NCI-H2227 treated with DMSO at 0.1 percent for 48 hours (cell line): ENCODE data around the gene PLCG2.
"Not testable (repeated sequence)": the region's sequence is repeated elsewhere in the genome, so short reads cannot be mapped to it uniquely, and the experiment has no call there.

Experiments
- DNase-seq: peaks from one replicate; lab custom pipeline; 2025; lab: John Stamatoyannopoulos, UW

Gene PLCG2

GRCh38 chr16:81754858-81755257 is 24.2 kb upstream of the PLCG2 start:
- DNase-seq = no peak

GRCh38 chr16:81755915-81756614 is 23.0 kb upstream of the PLCG2 start:
- DNase-seq = no peak

DNA sequence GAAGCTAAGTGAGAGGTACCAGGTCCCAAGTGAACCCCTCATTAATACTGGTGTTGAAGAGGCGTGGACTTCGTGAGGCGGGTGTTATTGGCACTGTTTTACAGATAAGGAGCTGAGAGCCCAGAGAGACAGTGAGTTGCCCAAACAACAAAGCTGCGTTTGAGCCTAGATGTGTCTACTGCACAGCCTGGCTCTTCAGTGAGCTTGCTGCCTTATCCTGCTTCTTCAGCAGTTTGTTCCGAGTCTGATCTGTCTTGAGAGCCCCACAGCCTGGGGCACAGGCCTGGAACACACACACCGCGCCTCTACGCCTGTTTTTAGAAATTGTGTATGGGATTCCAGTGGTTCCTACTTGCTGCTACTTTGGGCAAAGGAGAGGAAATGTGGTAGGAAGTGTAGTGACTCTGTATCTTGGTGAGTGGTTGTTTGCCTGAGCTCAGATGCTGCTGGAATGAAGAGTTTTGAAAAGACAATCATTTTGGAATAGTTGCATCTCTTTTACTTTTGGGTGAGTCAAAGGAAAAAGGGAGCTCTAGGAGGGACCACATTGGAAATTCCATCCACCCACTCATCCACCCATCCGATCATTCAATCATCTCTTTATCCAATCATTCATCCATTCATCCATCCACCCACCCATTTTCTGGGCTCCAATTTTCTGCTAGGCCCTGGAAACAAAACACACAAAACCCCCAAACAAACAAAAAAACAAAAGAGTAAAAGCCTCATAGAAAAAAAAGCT is 22.3 kb upstream of the PLCG2 start:
- DNase-seq = no peak

DNA sequence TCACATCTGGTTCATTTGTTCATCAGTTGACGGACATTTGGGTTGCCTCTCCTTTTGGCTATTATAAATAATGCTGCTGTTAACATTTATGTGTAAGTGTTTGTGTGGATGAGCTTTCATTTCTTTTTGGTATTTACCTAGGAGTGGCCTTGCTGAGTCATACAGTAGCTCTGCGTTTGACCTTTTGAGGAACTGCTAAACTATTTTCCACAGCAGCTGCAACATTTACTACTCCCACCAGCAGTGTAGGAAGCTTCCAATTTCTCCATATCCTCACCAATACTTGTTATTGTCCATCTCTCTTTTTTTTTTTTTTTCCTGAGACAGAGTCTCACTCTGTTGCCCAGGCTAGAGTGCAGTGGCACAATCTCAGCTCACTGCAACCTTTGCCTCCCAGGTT is 20.7 kb upstream of the PLCG2 start:
- DNase-seq = no peak

- not testable (repeated sequence) for DNase-seq
Observed at GRCh38 chr16:81762322-81762721, 16.8 kb upstream of the PLCG2 start.

GRCh38 chr16:81765111-81765919 is 13.8 kb upstream of the PLCG2 start:
- DNase-seq = no peak

DNA sequence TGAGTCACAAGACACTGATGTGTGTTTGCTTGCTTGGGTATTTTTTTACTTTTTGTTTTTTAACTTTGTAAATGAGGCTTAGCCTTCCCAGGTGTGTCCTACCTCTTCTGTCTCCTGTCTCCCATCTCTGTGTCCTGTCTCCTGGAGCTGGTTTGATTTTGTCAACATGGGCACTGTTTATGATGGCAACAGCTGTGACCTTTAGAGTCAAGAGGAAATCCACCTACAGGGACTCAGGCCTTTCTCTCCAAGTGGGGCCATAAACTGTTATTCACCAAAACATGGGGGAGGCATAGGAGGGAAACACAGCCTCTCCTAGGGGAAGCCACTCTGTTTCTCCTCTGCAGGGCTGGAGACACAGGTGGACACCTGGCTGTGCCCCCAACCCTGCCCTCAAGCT is 13.1 kb upstream of the PLCG2 start:
- no peak for DNase-seq

DNA sequence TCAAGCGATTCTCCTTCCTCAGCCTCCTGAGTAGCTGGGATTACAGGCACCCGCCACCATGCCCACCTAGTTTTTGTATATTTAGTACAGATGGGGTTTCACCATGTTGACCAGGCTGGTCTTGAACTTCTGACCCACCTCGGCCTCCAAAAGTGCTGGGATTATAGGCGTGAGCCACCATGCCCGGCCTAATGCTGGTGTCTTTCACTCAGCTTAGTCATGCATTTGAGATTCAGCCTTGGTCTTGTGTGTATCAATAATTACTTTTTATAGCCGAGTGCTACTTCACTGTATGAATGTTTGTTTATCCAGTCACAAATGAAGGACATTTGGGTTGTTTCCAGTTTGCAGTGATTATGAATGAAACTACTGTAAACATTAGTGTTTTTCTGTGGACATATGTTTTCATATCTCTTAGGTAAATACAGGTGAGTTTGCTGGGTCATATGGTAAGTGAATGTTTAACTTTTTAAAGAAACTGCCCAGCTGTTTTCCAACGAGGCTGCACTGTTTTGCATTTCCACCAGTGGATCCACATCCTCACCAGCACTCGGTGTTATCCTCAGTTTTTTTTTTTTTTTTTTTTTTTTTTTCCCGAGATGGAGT is 11.0 kb upstream of the PLCG2 start:
- DNase-seq = no peak

DNA sequence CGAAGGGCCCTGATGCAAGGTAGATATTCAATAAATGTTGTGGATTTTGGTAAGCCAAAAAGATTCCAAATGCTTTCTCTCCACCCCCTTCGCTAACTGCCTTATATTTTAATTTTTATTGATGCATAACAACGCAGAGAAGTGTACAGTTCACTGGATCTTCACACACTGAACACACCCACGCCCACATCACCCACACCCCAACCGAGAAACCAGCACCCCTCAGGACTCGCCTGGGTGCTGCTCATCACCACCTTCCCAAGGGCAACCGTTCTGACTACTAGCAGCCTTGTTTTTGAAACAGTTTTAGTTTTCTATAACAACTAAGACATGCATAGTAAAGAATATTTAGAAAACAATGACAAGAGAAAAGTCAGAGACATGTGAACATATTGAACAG is 9.1 kb upstream of the PLCG2 start:
- no peak for DNase-seq

DNA sequence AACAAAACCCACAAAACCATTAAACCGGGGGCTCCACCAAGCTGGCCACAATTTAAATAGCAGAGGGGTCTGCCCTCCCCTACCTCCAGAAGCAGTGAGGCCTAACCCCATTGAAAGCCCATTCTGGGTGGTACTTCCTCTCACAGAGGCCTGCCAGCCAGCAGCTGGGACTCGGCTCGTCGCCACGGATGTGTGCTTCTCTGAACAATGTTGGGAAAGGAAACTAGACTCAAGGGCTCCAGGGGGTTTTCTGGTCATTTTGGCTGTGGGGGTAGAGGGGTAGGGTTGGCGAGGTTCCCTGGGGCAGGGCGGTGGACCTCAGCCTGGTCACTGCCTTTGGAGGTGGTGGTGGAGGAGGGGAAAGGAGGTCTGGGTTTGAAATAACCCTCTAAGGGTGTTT is 4.7 kb upstream of the PLCG2 start:
- DNase-seq = no peak

GRCh38 chr16:81775570-81775969 is 3.5 kb upstream of the PLCG2 start:
- no peak for DNase-seq

DNA sequence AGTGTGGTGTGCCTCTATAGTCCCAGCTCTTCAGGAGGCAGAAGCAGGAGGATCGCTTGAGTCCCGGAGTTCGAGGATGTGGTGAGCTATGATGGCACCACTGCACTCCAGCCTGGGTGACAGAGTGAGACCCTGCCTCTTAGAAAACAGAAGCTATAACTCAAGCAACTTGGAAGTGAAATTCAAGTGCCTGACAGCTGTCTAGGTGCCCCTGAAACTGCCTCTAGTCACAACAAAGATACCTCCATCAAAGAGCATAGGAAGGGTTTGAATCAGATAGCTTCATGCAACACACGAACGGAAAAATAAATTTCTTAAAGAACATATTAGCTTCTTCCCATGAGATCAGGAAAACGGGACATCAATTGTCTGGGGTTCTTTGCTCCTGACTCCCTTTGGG is 860 bp upstream of the PLCG2 start:
- no peak for DNase-seq

GRCh38 chr16:81779536-81780320 is 637 bp downstream of the PLCG2 start:
- DNase-seq = no peak

DNA sequence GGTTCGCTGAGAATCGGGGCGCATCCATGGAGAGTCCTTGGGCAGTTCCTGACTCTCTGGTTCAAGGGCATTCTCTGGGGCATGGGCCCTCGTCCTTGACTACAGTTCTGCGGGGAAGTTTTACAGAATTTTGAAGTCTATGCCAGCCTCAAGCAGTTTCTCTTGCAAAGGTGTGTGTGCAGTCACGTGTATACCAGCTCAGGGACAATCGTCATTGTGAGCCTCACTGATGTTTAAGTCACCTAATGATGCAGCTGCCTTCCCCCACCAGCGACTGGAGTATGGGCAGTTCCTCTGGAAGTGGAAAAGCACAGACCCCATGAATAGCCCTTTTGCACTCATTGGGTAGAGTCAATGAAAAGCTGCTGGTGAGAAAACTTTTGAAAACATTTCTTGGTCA is 1.3 kb downstream of the PLCG2 start:
- no peak for DNase-seq

GRCh38 chr16:81782236-81782635 is 3.1 kb downstream of the PLCG2 start:
- no peak for DNase-seq

DNA sequence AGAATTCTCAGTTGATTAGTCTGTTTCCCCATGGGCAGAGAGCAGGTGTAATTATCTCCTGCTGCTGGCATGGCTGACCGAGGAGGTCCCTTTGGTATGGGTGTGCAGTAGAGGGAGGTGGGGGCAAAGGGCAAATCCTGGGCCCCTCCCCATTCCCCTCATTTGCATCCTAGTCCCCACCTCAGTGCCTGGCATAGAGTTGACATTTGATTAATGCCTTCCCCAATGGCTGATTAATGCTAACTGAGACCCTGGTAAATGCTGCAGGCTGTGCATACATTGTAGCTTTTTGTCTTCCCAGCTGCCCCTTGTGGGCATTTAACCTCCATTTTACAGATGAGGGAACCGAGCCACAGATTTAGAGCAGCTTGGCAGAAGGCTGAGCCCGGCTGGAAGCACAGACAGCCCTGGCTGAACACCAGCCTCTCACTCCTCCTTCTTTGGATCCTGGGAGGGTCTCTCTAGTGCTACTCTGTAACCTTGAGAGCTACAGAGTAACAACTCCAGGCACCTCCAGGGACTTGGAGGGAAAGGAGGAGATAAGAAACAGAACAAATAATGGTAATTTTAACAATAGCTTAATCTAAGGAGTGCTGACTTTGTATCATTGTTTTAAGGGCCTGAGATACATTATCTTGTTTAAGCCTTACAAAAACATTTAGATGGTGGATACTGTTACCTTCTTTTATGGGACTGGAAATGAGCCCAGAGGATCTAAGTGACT is 5.1 kb downstream of the PLCG2 start:
- DNase-seq = no peak

DNA sequence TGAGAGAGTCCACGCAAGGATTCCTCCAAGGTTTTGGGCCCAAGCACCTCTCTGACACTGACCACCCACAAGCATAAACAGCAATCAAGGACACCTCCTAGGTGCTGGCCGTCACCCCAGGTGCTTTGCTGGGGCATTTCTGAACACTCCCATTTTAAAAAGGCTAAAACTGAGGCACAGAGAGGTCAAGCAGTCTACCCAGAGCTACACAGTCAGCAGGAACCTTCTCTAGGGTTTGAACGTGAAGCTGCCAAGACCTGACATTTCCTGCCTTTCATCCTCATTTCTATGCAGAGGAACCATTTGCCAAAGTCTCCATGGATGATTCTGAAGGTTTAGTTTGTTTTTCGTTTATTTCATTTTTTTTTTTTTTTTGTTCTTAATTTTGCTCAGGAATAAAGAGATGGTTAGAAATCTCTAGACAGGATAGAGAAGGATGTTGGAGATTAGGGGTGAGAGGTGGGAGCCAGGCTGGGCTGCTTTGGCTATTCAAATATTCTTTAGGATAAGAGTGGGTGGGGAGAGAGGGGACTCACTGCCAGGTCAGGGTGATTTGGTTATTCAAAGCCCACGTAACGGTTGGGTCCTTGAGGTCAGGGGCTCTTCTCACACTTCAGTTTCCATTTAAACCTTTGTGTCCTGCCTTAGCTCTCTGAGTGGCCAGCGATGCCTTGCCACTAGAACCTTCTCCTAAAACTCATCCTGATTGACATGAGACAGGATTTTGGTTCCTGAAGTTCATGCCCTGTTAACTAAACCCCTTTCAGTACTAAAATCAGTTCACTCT is 6.2 kb downstream of the PLCG2 start:
- DNase-seq = no peak

- DNase-seq = no peak
Observed at GRCh38 chr16:81786321-81786720, 7.2 kb downstream of the PLCG2 start.

DNA sequence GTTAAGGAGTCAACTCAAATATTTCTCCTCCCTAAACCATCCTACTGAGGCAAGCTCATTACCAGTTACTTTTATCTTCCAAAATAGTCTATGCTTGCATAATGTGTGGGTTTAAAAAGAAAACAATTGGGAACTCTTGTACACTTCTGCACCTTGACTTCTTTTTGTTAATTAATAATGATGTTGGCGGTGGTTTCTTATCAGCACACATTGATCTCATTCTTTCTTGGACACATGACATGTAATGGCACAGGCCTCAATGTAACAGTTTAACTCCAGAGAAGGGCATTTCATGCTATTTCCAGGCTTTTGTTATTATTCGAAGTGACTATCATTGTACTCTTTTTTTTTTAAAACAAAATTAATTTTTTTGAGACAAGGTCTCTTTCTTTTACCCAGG is 7.8 kb downstream of the PLCG2 start:
- DNase-seq = no peak

DNA sequence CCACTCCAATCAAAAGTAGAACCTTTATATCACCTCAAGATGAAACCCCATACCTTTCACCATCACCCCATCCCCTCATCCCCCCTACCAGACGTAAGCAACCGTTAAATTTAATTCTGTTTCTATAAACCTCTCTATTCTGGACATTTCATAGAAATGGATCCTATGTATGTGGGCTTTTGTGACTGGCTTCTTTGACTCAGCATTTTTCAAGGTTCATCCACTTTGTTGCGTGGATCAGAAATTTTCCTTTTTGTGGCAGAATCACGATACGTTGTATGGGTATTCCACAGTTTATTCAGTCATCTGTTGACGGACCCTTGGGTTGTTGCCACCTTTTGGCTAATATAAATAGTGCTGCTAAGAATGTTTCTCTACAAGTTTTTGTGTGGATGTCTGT is 8.6 kb downstream of the PLCG2 start:
- no peak for DNase-seq
